Measurements from ENCODE around the gene DDX3Y. TPM values are rescaled to one million over a fixed set of nuclear protein-coding genes. Genes with fewer than 3 reads are reported as not detected.

The DDX3Y gene
- total RNA-seq, 1 experiment from 2014 or later: not detected

DNA sequence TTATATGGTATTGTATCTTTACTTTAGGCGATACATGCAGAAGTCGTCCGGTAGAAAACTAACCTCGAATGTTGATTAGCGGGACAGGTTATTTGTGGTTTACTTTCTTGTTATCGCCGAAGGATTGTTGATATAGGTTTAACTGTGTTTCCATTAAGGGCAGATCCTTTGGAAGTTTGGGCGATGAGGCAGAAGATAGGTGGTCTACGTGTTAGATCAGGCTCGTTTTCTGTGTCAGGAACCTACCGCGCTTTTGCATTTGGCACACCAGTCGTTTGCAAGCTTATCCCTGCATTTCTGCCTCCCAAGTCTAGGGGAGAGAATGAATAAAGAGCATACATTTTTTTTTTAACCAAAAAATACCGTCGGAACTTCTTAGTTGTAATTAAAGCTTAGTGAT, 1.2 kb downstream of the DDX3Y start:
- no peaks in the 10 kb centered on the region for H3K36me3 ChIP-seq (ENCODE audit: insufficient read depth, low read length, poor library complexity, severe bottlenecking)
- intact Hi-C loops (cut with micrococcal nuclease; ENCODE audit: unreplicated experiment): no loop called here
- POLR2A ChIA-PET (ENCODE audit: low non-redundant PET): no interaction called here
- no peaks in the 10 kb centered on the region for H3K27me3 ChIP-seq (replicated peaks; ENCODE audit: insufficient read depth, low read depth, low read length, poor library complexity)
- H3K4me3 ChIP-seq (ENCODE audit: low read depth, low read length, poor library complexity, severe bottlenecking): no peak overlapping the region
- no peak overlapping the region for H3K27ac ChIP-seq (ENCODE audit: low read depth, low read length, poor library complexity, severe bottlenecking)
- TF ChIP-seq, protein P1, sequence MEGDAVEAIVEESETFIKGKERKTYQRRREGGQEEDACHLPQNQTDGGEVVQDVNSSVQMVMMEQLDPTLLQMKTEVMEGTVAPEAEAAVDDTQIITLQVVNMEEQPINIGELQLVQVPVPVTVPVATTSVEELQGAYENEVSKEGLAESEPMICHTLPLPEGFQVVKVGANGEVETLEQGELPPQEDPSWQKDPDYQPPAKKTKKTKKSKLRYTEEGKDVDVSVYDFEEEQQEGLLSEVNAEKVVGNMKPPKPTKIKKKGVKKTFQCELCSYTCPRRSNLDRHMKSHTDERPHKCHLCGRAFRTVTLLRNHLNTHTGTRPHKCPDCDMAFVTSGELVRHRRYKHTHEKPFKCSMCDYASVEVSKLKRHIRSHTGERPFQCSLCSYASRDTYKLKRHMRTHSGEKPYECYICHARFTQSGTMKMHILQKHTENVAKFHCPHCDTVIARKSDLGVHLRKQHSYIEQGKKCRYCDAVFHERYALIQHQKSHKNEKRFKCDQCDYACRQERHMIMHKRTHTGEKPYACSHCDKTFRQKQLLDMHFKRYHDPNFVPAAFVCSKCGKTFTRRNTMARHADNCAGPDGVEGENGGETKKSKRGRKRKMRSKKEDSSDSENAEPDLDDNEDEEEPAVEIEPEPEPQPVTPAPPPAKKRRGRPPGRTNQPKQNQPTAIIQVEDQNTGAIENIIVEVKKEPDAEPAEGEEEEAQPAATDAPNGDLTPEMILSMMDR (conservative IDR thresholded peaks at IDR 0.05; ENCODE audit: low read depth, low read length): no peak
- no peak for TF ChIP-seq EZH2 (IDR thresholded peaks at IDR 0.05; ENCODE audit: borderline replicate concordance, low read depth, low read length, poor library complexity, severe bottlenecking)
- DNase-seq (ENCODE audit: low spot score): no peak
- H3K9me3 ChIP-seq (ENCODE audit: low read depth, low read length, poor library complexity, severe bottlenecking): no peaks in the 10 kb centered on the region
- no TSS peak for BruUV-seq (replicated peaks)
- H3K4me1 ChIP-seq (ENCODE audit: insufficient read depth, low read length, poor library complexity, severe bottlenecking): no peaks in the 10 kb centered on the region
- CTCF ChIA-PET: no interaction called here

DNA sequence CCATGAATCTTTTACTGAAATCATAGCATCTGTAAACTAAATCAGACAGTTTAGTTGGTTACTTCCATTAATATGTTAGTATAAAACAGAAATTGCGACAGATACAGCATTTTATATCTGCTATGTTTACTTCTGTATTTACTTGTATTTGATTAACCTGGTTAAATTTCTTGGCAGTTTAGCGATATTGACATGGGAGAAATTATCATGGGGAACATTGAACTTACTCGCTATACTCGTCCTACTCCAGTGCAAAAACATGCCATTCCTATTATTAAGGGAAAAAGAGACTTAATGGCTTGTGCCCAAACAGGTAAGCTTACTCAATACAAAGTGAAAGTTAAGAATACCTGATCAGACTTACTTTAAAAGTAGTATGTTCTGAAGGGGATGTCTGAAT, 8.9 kb downstream of the DDX3Y start:
- no peaks in the 10 kb centered on the region for H3K4me1 ChIP-seq (ENCODE audit: insufficient read depth, low read length, poor library complexity, severe bottlenecking)
- H3K4me3 ChIP-seq (ENCODE audit: low read depth, low read length, poor library complexity, severe bottlenecking): no peak overlapping the region
- TF ChIP-seq, protein P1 (conservative IDR thresholded peaks at IDR 0.05; ENCODE audit: low read depth, low read length): no peak
- no peak for TF ChIP-seq EZH2 (IDR thresholded peaks at IDR 0.05; ENCODE audit: borderline replicate concordance, low read depth, low read length, poor library complexity, severe bottlenecking)
- H3K27me3 ChIP-seq (replicated peaks; ENCODE audit: insufficient read depth, low read depth, low read length, poor library complexity): no peaks in the 10 kb centered on the region
- CTCF ChIA-PET: no interaction called here
- H3K27ac ChIP-seq (ENCODE audit: low read depth, low read length, poor library complexity, severe bottlenecking): no peak overlapping the region
- H3K36me3 ChIP-seq (ENCODE audit: insufficient read depth, low read length, poor library complexity, severe bottlenecking): no peaks in the 10 kb centered on the region
- BruUV-seq (replicated peaks): no TSS peak
- POLR2A ChIA-PET (ENCODE audit: low non-redundant PET): no interaction called here
- no peak for DNase-seq (ENCODE audit: low spot score)
- no peaks in the 10 kb centered on the region for H3K9me3 ChIP-seq (ENCODE audit: low read depth, low read length, poor library complexity, severe bottlenecking)
- intact Hi-C loops (cut with micrococcal nuclease; ENCODE audit: unreplicated experiment): no loop called here

DNA sequence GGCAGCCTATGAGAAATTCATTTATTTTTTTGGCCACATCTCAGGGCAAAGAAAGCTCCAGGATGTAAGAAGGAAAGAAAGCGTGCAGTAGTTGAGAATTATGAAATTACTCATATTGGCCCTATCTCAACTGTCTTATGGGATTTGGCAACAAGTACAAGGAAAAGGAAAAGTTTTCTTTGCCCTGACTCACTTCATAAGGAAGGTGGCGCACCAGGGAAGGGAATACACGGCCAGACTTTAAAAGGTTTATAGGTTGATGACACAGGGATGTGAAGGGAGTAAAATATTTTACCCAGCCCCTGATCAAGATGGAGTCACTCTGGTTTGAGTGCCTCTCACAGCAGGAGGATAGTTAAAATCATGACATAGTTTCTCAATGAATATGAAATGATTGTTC, 23.4 kb downstream of the DDX3Y start:
- Histone ChIP-seq H3K27ac (ENCODE audit: low read depth, low read length, poor library complexity, severe bottlenecking) (no peak overlapping the region), H3K27me3 (replicated peaks; ENCODE audit: insufficient read depth, low read depth, low read length, poor library complexity) (no peaks in the 10 kb centered on the region), H3K36me3 (ENCODE audit: insufficient read depth, low read length, poor library complexity, severe bottlenecking) (no peaks in the 10 kb centered on the region), H3K4me3 (ENCODE audit: low read depth, low read length, poor library complexity, severe bottlenecking) (no peak overlapping the region), H3K4me1 (ENCODE audit: insufficient read depth, low read length, poor library complexity, severe bottlenecking) (no peaks in the 10 kb centered on the region), H3K9me3 (ENCODE audit: low read depth, low read length, poor library complexity, severe bottlenecking) (no peaks in the 10 kb centered on the region)
- intact Hi-C loops (cut with micrococcal nuclease; ENCODE audit: unreplicated experiment): no loop called here
- CTCF ChIA-PET: no interaction called here
- no peak for DNase-seq (ENCODE audit: low spot score)
- TF ChIP-seq, protein P1 (conservative IDR thresholded peaks at IDR 0.05; ENCODE audit: low read depth, low read length): no peak
- no peak for TF ChIP-seq EZH2 (IDR thresholded peaks at IDR 0.05; ENCODE audit: borderline replicate concordance, low read depth, low read length, poor library complexity, severe bottlenecking)
- POLR2A ChIA-PET (ENCODE audit: low non-redundant PET): no interaction called here
- BruUV-seq (replicated peaks): no TSS peak

All from A673 (cell line).